ENCODE results near the gene TRIM66.

TRIM66 gene

DNA sequence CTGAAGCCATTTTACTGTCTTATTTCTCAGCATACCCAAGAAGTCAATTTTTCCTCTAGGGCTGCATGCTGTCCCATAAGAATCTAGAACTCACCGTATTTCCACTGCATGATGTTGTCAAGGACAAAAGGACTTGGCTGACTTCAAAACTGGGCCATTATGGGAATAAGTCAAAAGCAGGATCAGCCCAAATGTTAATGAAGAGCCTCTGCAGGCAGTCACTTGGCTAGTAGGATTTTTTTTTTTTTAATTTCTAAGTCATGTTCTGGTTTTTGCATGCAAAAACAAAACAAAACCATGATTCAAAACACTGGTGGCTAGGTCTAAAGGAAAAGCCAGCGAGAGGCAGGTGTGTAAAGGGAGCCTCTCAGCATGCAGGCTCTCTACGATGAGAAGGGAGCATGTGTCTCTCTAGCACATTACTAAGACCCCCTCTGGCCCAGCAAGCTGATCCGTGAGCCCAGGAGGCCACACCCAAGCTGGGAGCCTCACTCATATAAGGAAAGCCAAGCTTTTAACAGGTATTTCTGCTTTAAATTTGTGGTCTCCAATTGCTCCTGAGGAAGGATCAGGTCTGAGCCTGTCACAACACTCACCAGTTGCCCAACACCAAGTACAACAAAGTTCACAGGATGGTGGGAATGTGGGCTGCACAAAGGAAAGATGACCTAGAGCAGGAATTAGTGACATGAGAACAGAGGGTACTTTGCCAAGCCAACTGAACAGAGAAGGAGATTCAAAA lies 67.0 kb downstream of the TRIM66 start:
- TF ChIP-seq, protein P1, sequence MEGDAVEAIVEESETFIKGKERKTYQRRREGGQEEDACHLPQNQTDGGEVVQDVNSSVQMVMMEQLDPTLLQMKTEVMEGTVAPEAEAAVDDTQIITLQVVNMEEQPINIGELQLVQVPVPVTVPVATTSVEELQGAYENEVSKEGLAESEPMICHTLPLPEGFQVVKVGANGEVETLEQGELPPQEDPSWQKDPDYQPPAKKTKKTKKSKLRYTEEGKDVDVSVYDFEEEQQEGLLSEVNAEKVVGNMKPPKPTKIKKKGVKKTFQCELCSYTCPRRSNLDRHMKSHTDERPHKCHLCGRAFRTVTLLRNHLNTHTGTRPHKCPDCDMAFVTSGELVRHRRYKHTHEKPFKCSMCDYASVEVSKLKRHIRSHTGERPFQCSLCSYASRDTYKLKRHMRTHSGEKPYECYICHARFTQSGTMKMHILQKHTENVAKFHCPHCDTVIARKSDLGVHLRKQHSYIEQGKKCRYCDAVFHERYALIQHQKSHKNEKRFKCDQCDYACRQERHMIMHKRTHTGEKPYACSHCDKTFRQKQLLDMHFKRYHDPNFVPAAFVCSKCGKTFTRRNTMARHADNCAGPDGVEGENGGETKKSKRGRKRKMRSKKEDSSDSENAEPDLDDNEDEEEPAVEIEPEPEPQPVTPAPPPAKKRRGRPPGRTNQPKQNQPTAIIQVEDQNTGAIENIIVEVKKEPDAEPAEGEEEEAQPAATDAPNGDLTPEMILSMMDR (IDR thresholded peaks at IDR 0.05): no peak
- Mint-ChIP-seq H3K4me3 (no peak overlapping the region), H3K4me1 (peaks cover 24% of the 10 kb centered on the region), H3K36me3 (ENCODE audit: low read depth) (no peaks in the 10 kb centered on the region), H3K27ac (no peak overlapping the region), H3K27me3 (ENCODE audit: low read depth, poor library complexity) (peaks cover 2% of the 10 kb centered on the region), H3K9me3 (no peaks in the 10 kb centered on the region)
- no peak for DNase-seq

DNA sequence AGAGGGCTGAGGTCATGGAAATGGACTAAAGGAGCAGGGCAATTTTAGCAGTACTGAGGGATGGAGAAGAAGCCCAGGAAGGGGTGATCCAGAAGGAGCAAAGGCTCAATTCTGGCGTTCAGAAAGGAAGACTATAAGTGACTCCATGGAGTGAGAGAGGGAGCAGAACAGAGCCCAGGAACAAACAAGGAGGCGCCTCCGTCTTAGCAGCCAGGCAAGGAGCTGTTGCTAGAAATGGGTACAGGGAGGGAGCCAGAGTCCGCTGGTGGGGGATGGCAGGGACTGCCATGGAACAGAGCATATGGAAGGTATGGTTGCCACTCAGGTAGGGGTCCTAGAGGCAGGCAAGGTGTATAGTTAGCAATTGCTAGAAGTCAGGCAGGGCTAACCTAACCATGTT lies 68.0 kb downstream of the TRIM66 start:
- H3K27me3 Mint-ChIP-seq (ENCODE audit: low read depth, poor library complexity): peaks cover under 1% of the 10 kb centered on the region
- no peaks in the 10 kb centered on the region for H3K36me3 Mint-ChIP-seq (ENCODE audit: low read depth)
- DNase-seq: no peak
- H3K4me3 Mint-ChIP-seq: no peak overlapping the region
- peaks cover 31% of the 10 kb centered on the region for H3K4me1 Mint-ChIP-seq
- TF ChIP-seq, protein P1 (IDR thresholded peaks at IDR 0.05): no peak
- H3K27ac Mint-ChIP-seq: no peak overlapping the region
- no peaks in the 10 kb centered on the region for H3K9me3 Mint-ChIP-seq

DNA sequence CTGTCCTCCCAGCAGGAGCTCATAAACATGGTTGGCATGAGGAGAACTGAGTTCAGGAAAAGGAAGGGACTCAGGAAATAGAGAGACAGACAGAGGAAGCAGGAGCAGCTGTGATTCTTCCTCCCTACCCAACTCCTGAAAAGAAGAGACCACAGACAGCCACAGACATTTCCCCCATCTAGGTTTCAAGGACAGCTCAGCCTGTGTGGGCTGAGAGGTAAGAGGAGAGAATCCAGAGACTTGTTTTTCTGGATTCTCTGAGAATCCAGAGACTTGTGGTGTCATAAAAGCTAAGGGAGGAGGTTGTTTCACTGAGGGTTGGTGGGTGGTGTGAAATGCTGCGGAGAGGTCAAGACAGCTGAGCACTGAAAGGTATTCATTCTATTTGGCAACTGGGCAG lies 69.4 kb downstream of the TRIM66 start:
- Mint-ChIP-seq H3K4me3 (no peak overlapping the region), H3K4me1 (peaks cover 26% of the 10 kb centered on the region), H3K9me3 (no peaks in the 10 kb centered on the region), H3K27ac (peak overlapping the region; percentile 14), H3K36me3 (ENCODE audit: low read depth) (no peaks in the 10 kb centered on the region), H3K27me3 (ENCODE audit: low read depth, poor library complexity) (no peaks in the 10 kb centered on the region)
- TF ChIP-seq, protein P1 (IDR thresholded peaks at IDR 0.05): no peak
- DNase-seq: no peak

DNA sequence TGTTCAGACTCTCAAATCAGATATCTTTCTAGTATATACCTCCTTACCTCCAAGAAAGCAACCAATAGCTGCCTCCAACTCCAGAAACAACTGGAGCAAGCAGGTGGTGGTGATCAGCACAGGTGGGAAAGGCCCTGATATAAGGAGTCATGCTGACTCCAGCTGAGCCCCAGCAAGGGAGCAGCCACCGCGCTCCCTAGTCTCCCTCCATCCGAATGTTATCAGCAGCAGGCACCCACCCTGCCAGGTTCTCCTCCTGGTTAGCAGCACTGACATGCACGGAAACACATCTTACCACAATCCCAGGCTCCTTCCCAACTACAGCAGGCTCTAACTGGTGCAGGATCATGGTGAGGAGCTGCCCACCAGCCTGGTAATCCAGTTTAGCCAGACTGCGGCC lies 69.9 kb downstream of the TRIM66 start:
- Mint-ChIP-seq H3K4me3 (no peak overlapping the region), H3K36me3 (ENCODE audit: low read depth) (no peaks in the 10 kb centered on the region), H3K9me3 (no peaks in the 10 kb centered on the region), H3K4me1 (peaks cover 26% of the 10 kb centered on the region), H3K27ac (peak overlapping the region; percentile 14), H3K27me3 (ENCODE audit: low read depth, poor library complexity) (no peaks in the 10 kb centered on the region)
- DNase-seq: no peak
- TF ChIP-seq, protein P1 (IDR thresholded peaks at IDR 0.05): no peak

DNA sequence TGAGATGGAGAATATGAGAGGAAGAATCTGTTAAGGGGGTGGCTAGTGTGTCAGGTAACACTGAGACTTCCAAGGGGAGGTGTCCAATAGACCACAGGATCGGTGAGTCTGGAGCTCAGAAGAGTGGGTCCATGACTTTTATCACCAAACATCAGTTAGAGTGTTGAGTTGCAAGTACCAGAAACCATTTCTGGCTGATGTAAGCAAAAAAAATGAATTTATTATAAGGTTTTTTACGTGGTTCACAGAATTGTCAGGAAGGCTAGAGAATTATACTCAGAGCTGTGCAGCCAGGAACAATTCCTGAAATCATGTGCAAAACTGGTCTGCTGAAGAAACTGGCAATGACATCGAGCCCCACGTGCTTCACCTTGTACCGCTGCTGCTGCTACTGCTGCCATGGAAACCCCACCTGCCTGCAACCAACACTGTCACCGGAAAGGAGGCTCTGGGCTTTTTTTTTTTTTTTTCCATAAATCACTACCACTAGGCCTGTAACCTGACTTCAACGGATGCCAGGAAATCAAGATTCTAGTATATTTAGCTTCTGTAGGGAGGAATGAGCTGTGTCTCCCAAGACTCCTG lies 71.8 kb downstream of the TRIM66 start:
- Mint-ChIP-seq H3K9me3 (no peaks in the 10 kb centered on the region), H3K27me3 (ENCODE audit: low read depth, poor library complexity) (peaks cover 6% of the 10 kb centered on the region), H3K36me3 (ENCODE audit: low read depth) (no peaks in the 10 kb centered on the region), H3K27ac (peak overlapping the region; percentile 17), H3K4me3 (no peak overlapping the region), H3K4me1 (peaks cover 26% of the 10 kb centered on the region)
- TF ChIP-seq, protein P1 (IDR thresholded peaks at IDR 0.05): no peak
- DNase-seq: peak; percentile 39

DNA sequence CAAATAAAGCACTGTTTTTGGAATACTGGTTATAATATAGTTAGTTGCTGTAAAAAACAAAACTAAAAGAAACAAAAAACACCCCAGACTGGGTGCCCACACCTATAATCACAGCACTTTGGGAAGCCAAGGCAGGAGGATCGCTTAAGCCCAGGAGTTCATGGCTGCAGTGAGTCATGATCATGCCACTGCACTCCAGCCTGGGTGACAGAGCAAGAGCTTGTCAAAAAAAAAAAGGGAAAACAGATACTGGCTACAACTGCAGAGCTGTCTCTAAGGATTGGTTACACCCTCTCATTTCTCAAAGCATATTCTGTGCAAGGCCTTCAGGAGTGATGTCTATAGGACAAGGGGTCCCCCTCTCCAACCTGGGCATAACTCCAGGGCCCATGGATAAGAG lies 73.8 kb downstream of the TRIM66 start:
- peaks cover 13% of the 10 kb centered on the region for H3K27me3 Mint-ChIP-seq (ENCODE audit: low read depth, poor library complexity)
- peaks cover 25% of the 10 kb centered on the region for H3K4me1 Mint-ChIP-seq
- no peak overlapping the region for H3K4me3 Mint-ChIP-seq
- H3K36me3 Mint-ChIP-seq (ENCODE audit: low read depth): no peaks in the 10 kb centered on the region
- H3K27ac Mint-ChIP-seq: no peak overlapping the region
- DNase-seq: no peak
- TF ChIP-seq, protein P1 (IDR thresholded peaks at IDR 0.05): no peak
- H3K9me3 Mint-ChIP-seq: no peaks in the 10 kb centered on the region

Measured in nephron progenitor cell (in vitro differentiated cells).